Epidermal melanocyte (primary cell): ENCODE data around the gene VAMP5.
A peak's percentile ranks its signal among the peaks of the same experiment; 100 is the strongest.
"Not testable (repeated sequence)": the region's sequence is repeated elsewhere in the genome, so short reads cannot be mapped to it uniquely, and the experiment has no call there.

Source experiments
- DNase-seq: peaks from one replicate; pipeline ENCODE4 v3.0.0; 2011; ENCODE audit warnings: low spot score; ENCODE audit not compliant: insufficient read length

VAMP5 gene

GRCh38 chr2:85583667-85584353 lies 421 bp upstream of the VAMP5 start:
- DNase-seq: no peak

GRCh38 chr2:85584857-85585780 lies 888 bp downstream of the VAMP5 start:
- DNase-seq: no peak

GRCh38 chr2:85585781-85586105 lies 1.5 kb downstream of the VAMP5 start:
- no peak for DNase-seq

- no peak for DNase-seq
These were observed 4.0 kb downstream of the VAMP5 start for GRCh38 chr2:85588236-85588635.

- DNase-seq: no peak
These were observed 4.4 kb downstream of the VAMP5 start for GRCh38 chr2:85588645-85589044.

DNA sequence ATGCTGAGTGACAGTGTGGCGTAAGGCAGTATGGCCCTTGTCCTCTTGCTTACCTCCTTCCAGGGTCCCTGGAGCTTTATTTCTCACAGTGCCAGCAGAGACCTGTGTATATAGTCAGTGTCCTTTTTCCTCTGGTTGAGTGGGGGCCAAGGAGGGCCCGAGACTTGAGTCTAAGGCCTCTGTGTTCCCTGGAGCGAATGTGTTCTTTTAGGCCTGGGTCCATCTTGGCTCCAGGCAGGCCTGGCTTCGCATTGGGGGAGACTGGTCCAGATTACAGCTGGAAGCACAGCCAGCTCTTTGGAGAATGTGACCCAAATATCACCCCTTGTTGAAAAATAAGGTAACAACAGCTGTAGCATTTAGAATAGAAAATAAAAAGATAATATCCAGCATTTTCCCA lies 5.0 kb downstream of the VAMP5 start:
- no peak for DNase-seq

GRCh38 chr2:85589982-85590791 lies 6.0 kb downstream of the VAMP5 start:
- DNase-seq: no peak

- DNase-seq: no peak
These were observed 6.7 kb downstream of the VAMP5 start for GRCh38 chr2:85590950-85591349.

DNA sequence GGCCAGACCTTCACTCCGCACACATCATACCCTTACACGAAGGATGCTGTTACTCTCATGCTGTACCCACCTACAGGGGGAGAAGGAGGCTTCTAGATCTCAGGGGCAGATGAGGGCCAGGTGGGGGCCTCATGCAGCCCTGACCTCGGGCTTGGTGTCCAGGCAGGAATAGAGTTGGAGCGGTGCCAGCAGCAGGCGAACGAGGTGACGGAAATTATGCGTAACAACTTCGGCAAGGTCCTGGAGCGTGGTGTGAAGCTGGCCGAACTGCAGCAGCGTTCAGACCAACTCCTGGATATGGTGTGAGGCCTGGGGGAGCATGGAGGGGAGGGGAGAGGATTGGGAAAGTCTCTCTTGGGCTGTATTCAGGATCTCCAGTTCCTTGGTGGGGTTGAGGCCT lies 7.3 kb downstream of the VAMP5 start:
- DNase-seq: no peak

DNA sequence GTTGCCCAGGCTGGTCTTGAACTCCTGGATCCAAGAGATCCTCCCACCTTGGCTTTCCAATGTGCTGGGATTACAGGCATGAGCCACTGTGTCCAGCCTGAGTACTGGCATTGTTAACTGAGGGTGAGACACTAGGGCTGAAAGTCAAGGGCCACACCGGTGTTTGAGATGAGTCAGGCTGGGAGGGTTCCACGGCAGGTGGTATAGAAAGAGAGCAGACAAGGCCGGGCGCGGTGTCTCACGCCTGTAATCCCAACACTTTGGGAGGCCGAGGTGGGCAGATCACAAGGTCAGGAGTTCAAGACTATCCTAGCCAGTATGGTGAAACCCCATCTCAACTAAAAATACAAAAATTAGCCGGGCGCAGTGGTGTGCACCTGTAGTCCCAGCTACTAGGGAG lies 8.1 kb downstream of the VAMP5 start:
- not testable (repeated sequence) for DNase-seq

- DNase-seq: no peak
These were observed 8.8 kb downstream of the VAMP5 start for GRCh38 chr2:85593023-85593422.

GRCh38 chr2:85594715-85595300 lies 10.6 kb downstream of the VAMP5 start:
- no peak for DNase-seq

DNA sequence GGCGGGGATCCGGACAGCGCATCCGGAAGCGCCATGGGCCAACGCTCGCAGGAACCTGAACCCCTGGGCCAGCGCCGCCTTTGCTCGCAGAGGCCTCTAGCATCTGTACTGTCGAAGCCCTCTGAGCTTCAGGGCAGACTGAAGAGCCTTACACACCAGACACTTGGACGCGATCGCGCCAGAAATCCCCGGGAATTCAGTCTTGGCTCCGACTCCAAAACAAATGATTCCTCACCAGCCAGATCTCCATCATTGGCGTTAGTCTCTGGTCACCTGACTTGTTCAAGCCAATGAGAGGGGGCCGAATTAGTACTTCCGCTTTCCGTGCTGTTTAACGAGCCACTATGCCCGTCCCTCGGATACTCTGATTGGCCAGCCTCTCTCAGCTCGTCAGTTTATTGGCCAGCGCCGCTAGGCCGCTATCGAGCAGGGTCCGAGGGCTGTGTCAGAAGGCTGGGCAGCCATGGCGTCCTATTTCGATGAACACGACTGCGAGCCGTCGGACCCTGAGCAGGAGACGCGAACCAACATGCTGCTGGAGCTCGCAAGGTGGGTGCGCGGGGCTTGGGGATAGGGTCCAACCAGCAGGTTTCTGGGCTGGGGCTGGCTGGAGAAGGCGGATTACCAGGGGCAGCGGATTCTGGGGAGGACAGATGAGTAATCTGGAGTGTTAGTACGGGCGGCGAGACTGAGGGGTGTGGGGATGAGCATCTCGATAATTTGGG lies 11.2 kb downstream of the VAMP5 start, which contains the start of gene RNF181:
RNF181 (plus strand) TSS at position 445 of the 725 bp plus-strand sequence; CDS start at position 464, 19 bp downstream.
- peak; percentile 99 for DNase-seq

DNA sequence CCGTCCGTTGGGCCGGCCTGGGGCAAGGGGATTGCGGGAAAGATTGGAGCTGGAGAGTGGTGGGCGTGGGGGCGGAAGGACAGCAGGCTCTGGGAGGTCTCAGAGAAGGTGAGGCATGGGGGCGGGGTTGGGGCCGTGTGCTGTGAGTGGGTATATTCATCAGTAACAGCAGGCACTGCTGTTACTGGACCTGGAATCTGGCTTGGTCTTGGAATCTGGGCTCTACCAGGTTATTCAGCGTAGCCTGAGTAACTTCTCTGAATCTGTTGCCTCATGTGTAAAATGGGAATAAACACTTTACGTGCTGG lies 11.7 kb downstream of the VAMP5 start:
- no peak for DNase-seq

GRCh38 chr2:85596486-85597143 lies 12.4 kb downstream of the VAMP5 start:
- no peak for DNase-seq

DNA sequence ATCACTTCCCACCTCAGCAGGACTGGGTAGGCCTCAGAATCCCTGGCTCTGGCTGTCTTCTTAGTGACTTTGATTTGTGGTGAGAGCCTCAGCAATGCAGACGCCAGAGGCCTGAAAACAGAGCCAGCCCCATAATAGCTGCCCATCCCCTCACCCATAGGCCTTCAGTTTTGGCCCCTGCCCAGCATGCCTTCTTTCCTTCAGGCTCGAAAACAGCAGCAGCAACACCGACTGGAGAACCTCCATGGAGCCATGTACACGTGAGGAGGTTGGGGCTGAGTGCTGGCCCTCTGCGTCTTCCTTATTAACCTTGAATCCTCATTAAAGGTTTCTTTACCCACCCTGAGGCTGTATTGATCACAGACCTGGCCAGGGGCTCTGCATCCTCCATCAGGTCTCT lies 13.0 kb downstream of the VAMP5 start:
- DNase-seq: no peak

GRCh38 chr2:85598594-85599340 lies 14.5 kb downstream of the VAMP5 start:
- DNase-seq: no peak

DNA sequence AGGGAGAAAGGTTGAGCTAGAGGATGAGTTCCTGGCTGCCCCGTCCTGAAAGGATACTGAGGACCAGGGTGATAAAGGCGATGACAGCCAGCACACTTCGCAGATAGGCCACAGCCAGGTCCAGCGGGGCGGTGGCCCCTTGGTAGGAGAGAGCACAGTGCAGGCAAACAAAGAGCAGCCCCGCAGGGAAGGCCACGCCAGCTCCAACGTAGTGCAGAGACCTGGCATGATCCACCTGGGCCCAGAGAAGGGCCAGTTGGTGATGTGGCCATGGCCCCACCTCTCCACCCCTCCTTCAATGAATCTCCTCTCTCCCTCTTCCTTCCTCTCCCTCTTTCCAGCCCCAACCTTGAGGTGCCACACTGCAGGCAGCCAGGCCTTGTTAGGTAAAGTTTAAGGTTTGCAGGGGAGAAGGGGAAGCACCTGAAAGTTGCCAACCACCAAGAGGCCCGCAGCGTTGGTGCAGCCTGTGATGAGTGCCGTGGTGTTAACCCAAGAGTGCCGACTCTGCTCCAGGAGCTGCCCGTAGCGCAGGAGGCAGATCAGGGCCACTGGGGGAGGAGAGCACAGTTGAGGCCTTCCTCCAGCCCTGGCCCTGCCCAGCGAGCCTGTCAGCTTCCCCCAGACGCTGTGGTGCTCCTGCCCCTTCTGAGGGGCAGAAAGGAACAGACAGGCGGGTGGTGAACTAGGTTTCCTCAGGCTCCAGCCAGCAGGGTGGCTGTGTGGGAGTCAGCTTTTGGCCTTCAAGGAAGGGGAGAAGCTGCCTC lies 15.4 kb downstream of the VAMP5 start:
- DNase-seq: no peak

DNA sequence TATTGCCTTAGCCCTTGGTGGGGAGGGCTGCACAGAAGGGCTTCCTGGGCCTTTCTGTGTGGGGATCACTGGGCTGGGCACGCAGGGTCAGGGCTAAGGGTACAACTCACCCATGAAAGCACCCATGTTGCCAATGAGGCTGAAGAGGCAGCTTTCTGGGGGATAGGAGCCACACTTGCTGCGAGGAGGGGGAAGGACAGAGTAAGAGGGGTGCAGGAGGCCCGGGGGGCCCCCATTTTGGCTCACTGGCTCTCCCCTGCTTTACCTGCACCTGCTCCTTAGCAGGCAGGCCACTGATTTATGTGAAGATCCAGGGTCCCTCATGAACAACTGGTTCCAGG lies 16.0 kb downstream of the VAMP5 start:
- DNase-seq: no peak
